K562 (cell line): ENCODE measurements around the gene CBX8. TPM values are rescaled to one million over a fixed set of nuclear protein-coding genes. Genes with fewer than 3 reads are reported as not detected.

Experiments
- ARID1B ChIP-seq: fragments of 450-650 bp; IDR thresholded peaks from 2 replicates; pipeline ENCODE4 v1.6.1; 2016; ENCODE audit warnings: antibody characterized with exemption, mild to moderate bottlenecking, inconsistent platforms
- BCLAF1 ChIP-seq, 2 experiments: fragments of 450-650 bp in 1 of 2; IDR thresholded peaks; 2 replicates each; pipeline ENCODE4 v1.6.1; 2011 to 2017; ENCODE audit warnings: low read depth in 2 of 2, antibody characterized with exemption in 1 of 2, borderline replicate concordance in 1 of 2, low read length in 1 of 2, mild to moderate bottlenecking in 1 of 2, mixed read lengths in 1 of 2; ENCODE audit not compliant: control insufficient read depth in 1 of 2
- CEBPZ ChIP-seq: fragments of 150-350 bp; IDR thresholded peaks from 2 replicates; pipeline ENCODE4 v1.6.1; 2014; ENCODE audit warnings: low read depth, mild to moderate bottlenecking, low read length, borderline replicate concordance
- CHD1 ChIP-seq: fragments of 200-600 bp; sonication (generic); IDR thresholded peaks from one replicate; pipeline ENCODE4 v1.6.1; 2012; ENCODE audit warnings: mild to moderate bottlenecking, moderate library complexity, low read length, inconsistent platforms
- DACH1 ChIP-seq: fragments of 450-650 bp; IDR thresholded peaks from 2 replicates; pipeline ENCODE4 v1.6.1; 2018; ENCODE audit not compliant: partially characterized antibody
- HMBOX1 ChIP-seq: sonication (generic); IDR thresholded peaks from 2 replicates; pipeline ENCODE4 v1.6.1; 2016
- ILK ChIP-seq: fragments of 450-650 bp; IDR thresholded peaks from 2 replicates; pipeline ENCODE4 v1.6.1; 2016; ENCODE audit warnings: missing genetic modification characterization, low read depth, mild to moderate bottlenecking, missing compliant biosample characterization, moderate library complexity, borderline replicate concordance
- MIER1 ChIP-seq: fragments of 450-650 bp; IDR thresholded peaks from 2 replicates; pipeline ENCODE4 v1.6.1; 2016; ENCODE audit warnings: antibody characterized with exemption, mild to moderate bottlenecking, low read depth
- PHF20 ChIP-seq: fragments of 450-650 bp; IDR thresholded peaks from 2 replicates; pipeline ENCODE4 v1.6.1; 2018; ENCODE audit not compliant: partially characterized antibody
- POLR2G ChIP-seq: fragments of 200-400 bp; formaldehyde crosslinking; IDR thresholded peaks from 2 replicates; pipeline ENCODE4 v1.6.1; 2017; ENCODE audit warnings: low read depth, mild to moderate bottlenecking, antibody characterized with exemption, low read length, moderate library complexity
- SMARCA5 ChIP-seq: fragments of 450-650 bp; IDR thresholded peaks from 2 replicates; pipeline ENCODE4 v1.6.1; 2016
- TCFL5 ChIP-seq: fragments of 250-450 bp; sonication (Bioruptor Pico); conservative IDR thresholded peaks from 2 replicates; pipeline ENCODE4 v1.6.1; 2021; ENCODE audit warnings: mild to moderate bottlenecking, moderate library complexity, matching md5 sums
- THAP7 ChIP-seq: fragments of 250-450 bp; sonication (Bioruptor Pico); IDR thresholded peaks from 2 replicates; pipeline ENCODE4 v1.5.0; 2021
- ZNF280A ChIP-seq: fragments of 450-650 bp; IDR thresholded peaks from 2 replicates; pipeline ENCODE4 v1.6.1; 2018; ENCODE audit warnings: mild to moderate bottlenecking, low read depth; ENCODE audit not compliant: partially characterized antibody
- ZNF583 ChIP-seq: fragments of 250-450 bp; sonication (Bioruptor Pico); IDR thresholded peaks from 2 replicates; pipeline ENCODE4 v1.4.0; 2020
- polyA plus RNA-seq, 8 experiments: library from polyadenylated mRNA; depleted of rRNA in 4 of 8; stranded (reverse) in 5 of 8; unstranded in 3 of 8; fragments of >200 nt; fragmentation: Nextera tagmentation in 2 of 8; fragmentation: Illumina TruSeq in 1 of 8; extraction: Ambion mirVana in 2 of 8; extraction: Trizol in 1 of 8; gene quantifications; 2 replicates each; pipeline versions ENCODE4 v1.2.1 to v1.2.3, GENCODE V29; 2011 to 2014; ENCODE audit warnings: inconsistent platforms in 1 of 8, missing spikeins in 1 of 8
- total RNA-seq, 7 experiments: library from RNA; depleted of rRNA in 6 of 7; stranded (reverse); fragments of >200 nt in 6 of 7; fragmentation: Illumina TruSeq in 2 of 7; extraction: Trizol in 2 of 7; gene quantifications; 2 replicates each; pipeline versions ENCODE4 v1.2.1 to v1.2.3, GENCODE V29; 2011 to 2021; ENCODE audit warnings: low replicate concordance in 1 of 7

The CBX8 gene
- total and polyA plus RNA-seq, 9 of the 15 experiments (the other 6 are each of a cell fraction or from before 2014, with no cell fraction given), result 0.08 to 11.9 (median 2.6) TPM

- TF ChIP-seq CEBPZ (no peak), HMBOX1 (no peak), TCFL5 (CRISPR knock-in tag) (no peak), THAP7 (no peak), CHD1 (peak; percentile 23), SMARCA5 (no peak; the same call in 1 of the 2 replicates), PHF20 (peak; percentile 99), DACH1 (no peak), ZNF583 (CRISPR knock-in tag) (no peak), BCLAF1 (IDR thresholded peaks at IDR 0.05; ENCODE audit: borderline replicate concordance in 1 of 2, control insufficient read depth in 1 of 2, low read depth in 2 of 2, low read length in 1 of 2) (no peak), ARID1B (no peak), ZNF280A (no peak), MIER1 (no peak), POLR2G (0 out of 2 replicates have a peak, but pooled peaks have one; percentile 15), ILK (no peak)
These were observed 30.1 kb upstream of the CBX8 start (continued) for GRCh38 chr17:79826841-79827578.
